OCI-LY3 (cell line): ENCODE results near the gene SSBP2.

Source experiments
- EZH2phosphoT487 ChIP-seq: fragments of 200-600 bp; shearing (Covaris generic); IDR thresholded peaks from 2 replicates; pipeline ENCODE4 v1.6.1; 2018; ENCODE audit warnings: antibody characterized with exemption, mixed run types, low read depth
- TF ChIP-seq, protein P1 (sequence below): fragments of 200-600, 300-600 bp; sonication (generic); IDR thresholded peaks from 2 replicates; pipeline ENCODE4 v1.5.1; 2014; ENCODE audit warnings: antibody characterized with exemption, low read length, low read depth

DNA sequence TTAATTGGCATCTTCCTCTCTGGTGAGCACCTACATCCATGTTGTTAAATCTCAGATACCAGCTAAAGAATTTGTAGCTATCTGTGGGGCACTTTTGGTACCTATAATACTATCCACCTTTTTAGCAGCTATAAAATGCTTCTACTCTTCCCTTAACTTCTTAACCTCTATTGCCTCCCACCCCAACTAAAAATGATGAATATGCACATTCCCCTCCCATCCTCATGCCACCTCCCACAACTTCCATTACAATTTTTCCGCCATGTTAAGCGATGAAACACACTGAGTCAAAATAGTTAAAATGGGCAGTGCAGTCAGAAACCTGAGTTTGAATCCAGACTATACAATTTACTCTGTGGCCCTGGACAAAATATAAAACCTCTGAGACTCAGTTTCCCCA lies 10.1 kb downstream of the SSBP2 start:
- TF ChIP-seq, protein P1, sequence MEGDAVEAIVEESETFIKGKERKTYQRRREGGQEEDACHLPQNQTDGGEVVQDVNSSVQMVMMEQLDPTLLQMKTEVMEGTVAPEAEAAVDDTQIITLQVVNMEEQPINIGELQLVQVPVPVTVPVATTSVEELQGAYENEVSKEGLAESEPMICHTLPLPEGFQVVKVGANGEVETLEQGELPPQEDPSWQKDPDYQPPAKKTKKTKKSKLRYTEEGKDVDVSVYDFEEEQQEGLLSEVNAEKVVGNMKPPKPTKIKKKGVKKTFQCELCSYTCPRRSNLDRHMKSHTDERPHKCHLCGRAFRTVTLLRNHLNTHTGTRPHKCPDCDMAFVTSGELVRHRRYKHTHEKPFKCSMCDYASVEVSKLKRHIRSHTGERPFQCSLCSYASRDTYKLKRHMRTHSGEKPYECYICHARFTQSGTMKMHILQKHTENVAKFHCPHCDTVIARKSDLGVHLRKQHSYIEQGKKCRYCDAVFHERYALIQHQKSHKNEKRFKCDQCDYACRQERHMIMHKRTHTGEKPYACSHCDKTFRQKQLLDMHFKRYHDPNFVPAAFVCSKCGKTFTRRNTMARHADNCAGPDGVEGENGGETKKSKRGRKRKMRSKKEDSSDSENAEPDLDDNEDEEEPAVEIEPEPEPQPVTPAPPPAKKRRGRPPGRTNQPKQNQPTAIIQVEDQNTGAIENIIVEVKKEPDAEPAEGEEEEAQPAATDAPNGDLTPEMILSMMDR: no peak
- no peak for TF ChIP-seq EZH2phosphoT487
